HG03064 (cell line): ENCODE measurements around the gene CCR1.
"Not testable (repeated sequence)": the region's sequence is repeated elsewhere in the genome, so short reads cannot be mapped to it uniquely, and the experiment has no call there.

Experiments
- ATAC-seq: cut with Tn5 transposase; IDR thresholded peaks from one replicate; pipeline ENCODE4 v1.9.1; 2021; ENCODE audit warnings: low read depth; ENCODE audit not compliant: unreplicated experiment

CCR1 gene

GRCh38 chr3:46213201-46213600 lies 5.1 kb upstream of the CCR1 start:
- no peak for ATAC-seq

DNA sequence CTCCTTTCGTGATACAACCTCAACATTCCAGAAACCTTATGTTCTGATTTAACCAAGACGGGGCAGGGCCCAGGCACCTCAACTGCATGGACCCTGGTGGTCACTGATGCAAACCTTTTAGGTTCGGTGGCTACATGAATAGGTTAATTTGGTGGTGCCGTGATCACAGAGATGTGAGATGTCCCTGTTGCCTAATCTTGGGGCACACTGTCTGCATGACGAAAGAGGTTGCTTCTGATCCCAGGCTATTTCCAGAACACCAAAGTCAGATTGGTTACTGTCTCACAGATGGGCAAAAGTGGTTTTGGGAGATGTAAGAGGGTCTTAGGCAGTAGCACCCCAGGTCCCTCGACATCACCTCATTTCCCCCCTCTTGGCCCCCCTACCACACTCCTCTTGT lies 4.0 kb upstream of the CCR1 start:
- ATAC-seq: no peak

DNA sequence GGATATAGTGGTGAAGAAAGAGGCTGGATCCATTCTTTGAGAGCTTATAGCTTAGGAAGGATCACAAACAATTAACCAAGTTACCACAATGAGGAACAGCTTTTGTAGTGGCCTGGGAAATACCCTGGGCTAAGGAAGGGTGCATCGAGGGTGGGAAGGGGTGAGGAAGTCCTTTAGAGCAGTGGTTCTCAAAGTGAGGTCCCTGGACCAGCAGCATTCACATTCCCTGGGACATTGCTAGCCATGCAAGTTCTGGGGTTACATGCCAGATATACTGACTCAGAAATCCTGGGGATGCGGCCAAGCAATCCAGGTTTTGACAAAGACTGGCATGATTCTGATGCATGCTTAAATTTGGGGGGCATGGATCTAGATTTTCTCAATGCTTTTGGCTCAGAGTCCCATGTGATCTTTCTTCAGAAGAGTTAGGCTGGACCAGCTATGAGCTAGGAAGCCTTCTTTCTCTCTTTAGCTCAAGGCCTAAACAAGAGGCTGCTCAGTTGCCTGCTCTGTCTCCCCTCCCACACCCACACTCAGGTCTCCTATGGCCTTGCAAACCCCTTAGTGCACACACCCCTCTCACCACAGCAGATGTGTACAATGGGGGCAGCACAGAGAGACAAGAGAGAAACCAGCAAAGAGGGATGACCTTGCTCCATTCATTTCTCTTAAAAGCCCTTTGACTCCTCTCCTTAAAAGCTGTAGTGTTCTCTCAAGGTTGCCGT lies 1.8 kb upstream of the CCR1 start:
- ATAC-seq: no peak

- no peak for ATAC-seq
Measured at GRCh38 chr3:46209053-46209452, 940 bp upstream of the CCR1 start.

DNA sequence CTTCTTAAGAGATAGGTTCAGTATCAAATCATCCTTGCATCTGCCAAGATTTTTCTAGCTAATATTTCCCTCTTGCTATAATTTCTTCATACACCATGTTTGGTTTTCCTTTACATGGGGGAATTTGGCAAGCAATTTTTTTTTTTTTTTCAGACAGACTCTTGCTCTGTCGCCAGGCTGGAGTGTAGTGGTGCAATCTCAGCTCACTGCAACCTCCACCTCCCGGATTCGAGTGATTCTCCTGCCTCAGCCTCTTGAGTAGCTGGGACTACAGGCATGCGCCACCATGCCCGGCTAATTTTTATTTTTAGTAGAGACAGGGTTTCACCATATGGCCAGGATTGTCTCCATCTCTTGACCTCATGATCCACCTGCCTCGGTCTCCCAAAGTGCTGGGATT lies 599 bp downstream of the CCR1 start:
- ATAC-seq: not testable (repeated sequence)

- ATAC-seq: no peak
Measured at GRCh38 chr3:46206282-46207015, 1.7 kb downstream of the CCR1 start.

DNA sequence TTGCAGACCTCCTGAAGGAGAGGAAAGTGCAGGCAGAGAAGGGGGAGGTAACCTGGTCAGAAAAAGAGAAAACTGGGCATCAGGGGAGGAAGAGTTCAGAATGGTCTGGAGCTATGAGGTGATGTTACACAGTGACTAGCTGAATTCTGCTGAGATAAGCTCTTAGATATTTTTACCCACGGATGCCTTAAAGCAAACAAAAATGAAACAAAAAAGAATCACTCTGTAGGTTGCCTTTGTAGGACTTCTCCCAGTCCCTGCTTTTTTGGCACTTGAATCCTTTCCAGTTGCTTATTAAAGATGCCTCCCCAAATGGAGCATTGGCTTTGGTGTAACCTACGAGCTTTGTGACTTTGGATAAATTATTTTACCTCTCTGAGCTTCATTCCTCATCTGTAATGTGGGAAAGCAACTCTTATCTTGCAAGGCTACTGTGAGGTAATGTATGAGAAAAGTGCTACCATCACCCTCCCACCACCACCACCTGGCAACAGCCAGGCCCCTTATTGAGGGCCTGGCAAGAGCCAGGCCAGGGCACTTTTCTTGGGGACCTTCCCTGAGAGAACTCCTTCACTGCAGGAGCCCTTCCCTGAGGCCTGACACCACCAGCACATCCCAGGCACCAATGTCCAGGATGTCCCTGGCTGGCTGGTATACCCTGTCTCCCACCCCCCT lies 2.7 kb downstream of the CCR1 start:
- ATAC-seq: no peak

DNA sequence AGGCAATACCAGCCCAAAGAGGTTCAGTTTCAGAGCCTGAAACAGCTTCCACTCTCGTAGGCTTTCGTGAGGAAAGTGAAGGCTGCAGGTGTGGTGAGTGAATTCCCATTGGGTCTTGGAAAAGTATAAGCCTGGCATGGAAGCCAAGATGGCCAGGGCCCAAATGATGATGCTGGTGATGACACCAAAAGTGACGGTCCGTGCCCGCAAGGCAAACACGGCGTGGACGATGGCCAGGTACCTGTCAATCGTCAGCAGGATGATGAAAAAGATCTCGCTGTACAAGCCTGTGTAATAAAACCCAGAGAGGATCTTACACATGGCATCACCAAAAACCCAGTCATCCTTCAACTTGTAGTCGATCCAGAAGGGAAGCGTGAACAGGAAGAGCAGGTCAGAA lies 4.4 kb downstream of the CCR1 start:
- ATAC-seq: no peak

- no peak for ATAC-seq
Measured at GRCh38 chr3:46202535-46202934, 5.6 kb downstream of the CCR1 start.

DNA sequence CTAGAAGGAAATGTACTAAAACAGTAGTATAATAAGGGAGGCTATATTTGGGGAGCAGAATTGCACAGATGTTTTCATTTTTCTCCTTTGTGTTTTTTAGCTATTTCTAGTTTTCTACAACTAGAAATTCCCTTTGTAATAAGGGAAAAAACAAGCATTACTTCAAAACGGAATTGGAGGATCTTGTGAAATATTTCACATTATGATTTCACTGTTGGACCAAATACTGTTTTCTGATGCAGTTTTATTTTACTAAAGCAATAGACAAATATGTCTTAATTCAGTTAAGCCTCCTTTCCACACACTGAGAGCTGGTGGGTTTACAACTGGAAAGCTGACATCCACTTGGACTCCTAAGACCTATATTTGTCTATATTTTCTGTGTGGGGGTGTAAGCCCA lies 7.3 kb downstream of the CCR1 start:
- no peak for ATAC-seq

DNA sequence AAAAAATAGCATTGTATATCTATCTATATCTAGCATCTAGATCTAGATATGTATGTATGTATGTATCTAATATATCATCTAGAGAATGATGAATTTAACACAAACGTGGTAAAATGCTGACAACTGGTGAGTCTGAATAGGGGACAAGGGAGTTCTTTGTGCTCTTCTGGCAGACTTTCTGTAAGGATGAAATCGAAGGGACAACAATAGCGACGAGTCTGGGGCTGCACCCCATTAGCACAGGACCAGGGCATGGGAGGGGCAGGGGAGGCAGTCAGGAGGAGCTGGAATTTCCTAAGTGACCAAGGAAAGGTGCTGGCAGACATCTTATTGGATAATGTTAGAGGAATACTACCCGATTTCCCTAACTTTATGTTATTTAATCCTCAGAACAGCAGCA lies 7.9 kb downstream of the CCR1 start:
- no peak for ATAC-seq

DNA sequence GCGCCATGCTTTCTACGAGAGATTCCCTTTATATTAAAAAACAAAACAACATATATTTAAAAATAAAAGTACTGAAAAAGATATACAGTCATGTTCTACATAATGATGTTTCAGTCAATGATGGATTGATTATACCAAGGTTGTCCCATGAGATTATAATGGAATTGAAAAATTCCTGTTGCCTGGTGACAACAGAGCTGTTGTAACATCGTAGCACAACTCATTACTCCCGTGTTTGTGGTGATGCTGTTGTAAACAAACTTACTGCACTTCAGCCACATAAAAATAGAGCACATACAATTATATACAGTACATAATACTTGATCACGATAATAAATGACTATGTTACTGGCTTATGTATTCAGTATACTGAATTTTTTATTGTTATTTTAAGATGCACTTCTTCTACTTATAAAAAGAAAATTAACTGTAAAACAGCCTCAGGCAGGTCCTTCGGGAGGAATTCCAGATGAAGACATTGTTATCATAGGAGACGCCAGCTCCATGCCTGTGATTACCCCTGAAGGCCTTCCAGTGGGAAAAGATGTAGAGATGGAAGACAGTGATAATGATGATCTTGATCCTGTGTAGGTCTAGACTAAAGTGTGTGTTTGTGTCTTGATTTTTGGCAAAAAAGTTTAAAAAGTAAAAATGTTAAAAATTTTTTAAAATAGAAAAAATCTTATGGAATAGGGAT lies 11.7 kb downstream of the CCR1 start:
- no peak for ATAC-seq

DNA sequence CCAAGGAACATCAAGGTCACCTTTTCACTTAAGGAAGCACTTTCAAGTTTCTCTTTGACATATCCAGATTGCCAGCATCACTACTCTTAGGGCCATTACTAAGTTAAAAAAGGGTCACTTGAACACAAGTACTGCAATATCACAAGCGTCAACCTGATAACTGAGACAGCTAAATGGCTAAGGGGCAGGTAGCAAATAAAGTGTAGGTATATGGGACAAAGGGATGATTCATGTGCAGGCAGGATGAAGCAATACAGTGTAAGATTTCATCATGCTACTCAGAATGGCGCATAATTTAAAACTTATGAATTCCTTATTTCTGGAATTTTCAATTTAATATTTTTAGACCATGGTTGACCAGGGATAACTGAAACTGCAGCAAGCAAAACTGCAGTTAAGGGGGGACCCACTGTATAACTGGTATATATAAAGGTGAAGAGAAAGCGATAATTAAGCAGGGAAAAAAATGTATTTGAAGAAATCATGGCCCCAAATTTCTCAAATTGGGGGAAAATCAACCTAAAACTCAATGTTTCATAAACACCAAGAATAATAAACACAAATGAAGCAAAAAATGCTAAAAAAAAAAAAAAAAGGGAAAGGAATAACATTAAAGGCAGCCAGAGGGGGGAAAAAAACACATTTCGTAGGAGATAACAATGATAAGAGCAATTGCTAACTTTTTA lies 13.1 kb downstream of the CCR1 start:
- no peak for ATAC-seq

- no peak for ATAC-seq
Measured at GRCh38 chr3:46193436-46193835, 14.7 kb downstream of the CCR1 start.

DNA sequence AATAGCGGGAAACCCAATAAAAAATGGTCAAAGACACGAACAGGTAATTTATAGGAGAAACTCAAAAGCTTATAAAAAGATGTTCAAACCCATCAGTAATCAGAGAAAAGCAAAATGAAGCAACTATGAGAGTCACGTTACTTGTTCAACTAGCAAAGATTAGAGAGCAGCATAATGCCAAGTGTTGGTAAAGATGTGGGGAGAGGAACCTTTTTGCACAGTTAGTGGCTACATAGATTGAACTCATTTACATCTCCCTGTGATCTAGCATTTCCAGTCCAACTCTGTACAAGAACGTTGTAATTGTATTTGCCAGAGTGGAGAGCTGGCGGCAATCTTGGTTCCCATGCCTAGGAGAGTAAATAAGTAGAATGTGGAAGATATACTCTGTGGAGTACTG lies 15.2 kb downstream of the CCR1 start:
- no peak for ATAC-seq

DNA sequence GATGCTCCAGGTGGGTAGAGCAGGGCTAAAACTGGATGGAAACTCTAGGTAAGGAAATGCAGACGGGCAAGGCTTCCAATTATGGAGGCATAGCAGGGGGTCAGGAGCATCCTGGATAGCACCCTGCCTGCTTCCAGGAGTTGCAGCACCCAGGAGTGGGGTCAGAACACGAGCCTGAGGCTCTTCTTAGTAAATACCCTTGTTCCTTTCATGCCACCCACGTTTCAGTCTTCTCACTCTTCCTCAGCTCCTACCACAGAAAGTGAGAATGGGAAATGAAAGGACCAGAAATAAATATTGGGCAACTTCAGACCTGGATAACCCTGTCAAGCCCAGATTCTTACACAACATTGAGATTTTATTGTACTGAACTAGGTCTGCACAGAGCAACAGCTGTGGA lies 16.4 kb downstream of the CCR1 start:
- no peak for ATAC-seq

DNA sequence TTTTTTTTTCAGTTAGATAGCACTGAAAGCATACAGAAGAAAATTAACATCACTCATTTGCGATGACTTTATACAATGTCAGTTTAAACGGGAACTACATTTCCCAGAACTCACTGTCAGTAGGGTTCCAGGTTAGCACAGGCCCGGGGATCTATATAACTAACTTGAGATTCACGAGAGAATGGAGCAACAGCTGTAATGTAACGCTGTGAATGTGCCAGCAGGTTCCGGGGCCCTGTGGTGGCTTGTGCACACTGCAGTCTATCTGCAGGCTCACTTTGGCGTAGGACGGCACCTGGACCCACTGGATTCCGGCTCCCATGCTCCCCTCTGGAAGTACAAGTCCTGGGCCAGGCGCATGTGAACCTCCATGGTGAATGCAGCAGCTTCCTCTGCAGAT lies 19.4 kb downstream of the CCR1 start:
- no peak for ATAC-seq

DNA sequence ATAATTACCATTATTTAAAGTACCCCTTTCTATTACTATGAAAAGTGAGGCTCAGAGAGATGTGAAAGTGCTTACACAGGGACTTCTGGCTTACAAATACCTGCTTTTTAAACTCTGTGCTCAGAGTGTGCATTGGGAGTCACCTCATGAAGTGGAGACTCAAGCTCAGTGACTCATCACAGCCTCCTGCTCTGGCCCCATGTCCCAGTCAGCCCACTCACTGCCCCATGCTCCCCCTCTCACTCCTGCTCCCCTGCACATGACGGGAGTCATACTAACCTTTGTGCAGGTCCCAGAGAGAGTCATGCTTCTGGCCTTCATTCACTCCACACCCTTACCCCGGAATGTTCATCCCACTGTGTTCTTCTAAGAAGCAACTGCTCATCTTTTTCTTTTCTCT lies 20.2 kb downstream of the CCR1 start:
- ATAC-seq: no peak

GRCh38 chr3:46187341-46187700 lies 20.8 kb downstream of the CCR1 start:
- peak; percentile 35 for ATAC-seq

DNA sequence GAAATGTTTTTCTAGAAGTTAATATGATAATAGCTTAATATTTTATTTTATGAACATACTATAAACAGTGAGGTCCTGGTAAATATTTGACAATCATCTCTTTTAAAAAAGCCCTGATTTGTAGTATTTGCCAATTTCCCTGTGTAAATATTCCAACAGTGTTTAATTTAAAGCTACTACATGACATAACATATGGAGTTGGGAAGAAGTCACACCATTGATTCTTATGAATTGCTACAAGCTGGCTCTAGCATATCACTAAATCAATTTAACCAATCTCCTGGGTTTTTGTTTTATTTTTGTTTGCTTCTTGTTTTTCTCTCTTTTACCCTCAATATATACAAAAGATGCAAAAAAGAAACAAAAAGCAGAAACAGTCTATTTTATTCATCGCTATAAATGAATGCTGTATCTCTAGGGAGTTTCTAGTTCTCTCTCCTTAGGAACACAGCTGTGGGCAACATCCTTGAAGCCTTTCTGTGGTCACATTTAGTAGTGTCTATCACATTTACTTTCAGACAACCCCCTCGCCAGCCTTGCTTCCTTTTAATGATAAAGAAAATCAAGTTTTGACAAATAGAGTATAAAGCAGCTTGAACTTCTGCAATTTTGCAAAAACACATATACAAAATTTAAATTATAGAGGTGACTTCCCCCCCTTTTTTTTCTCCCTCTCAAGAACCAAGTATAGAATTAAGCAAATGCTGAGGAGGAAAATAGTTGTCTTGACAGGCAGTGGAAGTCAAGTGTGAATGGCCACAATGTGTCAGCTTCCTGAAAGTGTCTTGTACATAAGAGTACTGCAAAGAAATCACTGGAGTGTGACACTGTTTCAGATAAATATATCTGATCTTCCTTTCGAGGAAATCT lies 21.4 kb downstream of the CCR1 start:
- ATAC-seq: peak; percentile 76
